Measurements from ENCODE around the gene PANK4. TPM values are rescaled to one million over a fixed set of nuclear protein-coding genes. Genes with fewer than 3 reads are reported as not detected.
A peak's percentile ranks its signal among the peaks of the same experiment; 100 is the strongest.

Gene PANK4
- total RNA-seq, 1 experiment from 2014 or later = 62.5 TPM

DNA sequence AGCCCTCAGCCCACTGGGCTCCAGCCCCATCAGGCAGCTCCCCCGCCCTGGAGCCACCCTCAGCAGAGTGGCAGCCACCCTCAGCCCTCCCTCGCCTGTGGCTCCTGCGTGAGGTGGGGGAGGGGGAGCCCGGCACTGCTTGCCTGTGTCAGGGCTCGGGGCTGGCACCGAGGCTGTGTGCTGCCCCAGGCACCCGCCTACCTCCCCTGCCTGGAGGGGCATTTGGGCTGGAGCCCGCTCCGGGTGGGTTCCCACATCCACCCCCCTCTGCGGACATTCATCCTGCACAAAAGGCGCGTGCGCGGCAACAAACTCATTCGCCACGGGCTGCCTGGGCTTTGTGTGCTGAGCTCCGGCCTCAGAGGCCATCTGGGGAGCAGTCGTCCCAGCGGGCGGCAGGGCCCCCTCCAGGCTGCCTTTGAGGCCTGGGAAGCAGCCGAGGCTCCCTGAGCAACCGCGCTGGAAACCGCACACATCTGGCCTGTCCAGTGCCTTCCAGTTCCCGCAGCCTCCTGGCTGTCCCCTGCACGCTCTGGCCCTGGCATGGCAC lies 17.2 kb upstream of the PANK4 start:
- no peak overlapping the region for H3K4me3 ChIP-seq (ENCODE audit: insufficient read depth, low read depth, low read length)
- H3K27me3 ChIP-seq (ENCODE audit: control insufficient read depth, insufficient read depth, low read length) = peaks cover 15% of the 10 kb centered on the region
- DNase-seq = peak; percentile 79
- no peaks in the 10 kb centered on the region for H3K36me3 ChIP-seq (replicated peaks; ENCODE audit: control insufficient read depth, insufficient read depth, low read length)

GRCh38 chr1:2542246-2542915 lies 16.0 kb upstream of the PANK4 start:
- no peak for DNase-seq
- H3K4me3 ChIP-seq (ENCODE audit: insufficient read depth, low read depth, low read length) = no peak overlapping the region
- peaks cover 15% of the 10 kb centered on the region for H3K27me3 ChIP-seq (ENCODE audit: control insufficient read depth, insufficient read depth, low read length)
- no peaks in the 10 kb centered on the region for H3K36me3 ChIP-seq (replicated peaks; ENCODE audit: control insufficient read depth, insufficient read depth, low read length)

DNA sequence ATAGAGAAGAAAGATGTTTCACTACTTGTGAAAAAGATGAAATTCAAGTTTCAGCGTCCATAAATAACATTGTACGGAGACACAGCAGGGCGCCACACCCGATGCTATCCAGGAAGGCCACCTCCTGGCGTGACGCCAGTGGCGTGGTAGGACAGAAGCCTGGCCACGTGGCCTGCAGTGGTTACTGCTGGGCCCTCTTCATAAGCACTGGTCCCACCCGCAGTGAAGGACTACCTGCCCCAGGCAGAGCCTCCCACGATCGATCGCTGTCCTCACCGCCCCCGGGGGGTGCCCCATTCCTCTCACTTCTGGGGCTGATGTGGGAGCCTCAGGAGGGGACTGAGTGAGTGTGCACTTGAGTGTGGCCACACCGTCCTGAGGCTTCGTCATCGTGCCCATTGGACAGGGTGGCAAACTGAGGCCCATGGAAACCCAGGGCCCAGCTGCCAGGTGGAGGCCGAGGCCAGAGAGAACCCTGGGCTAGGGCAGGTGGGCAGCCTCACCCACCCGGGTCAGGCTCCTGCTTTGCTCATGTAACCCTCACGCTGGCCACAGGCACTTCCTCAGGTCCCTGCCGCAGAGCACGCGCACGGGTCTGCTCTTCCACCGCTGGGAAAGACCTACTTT lies 15.3 kb upstream of the PANK4 start:
- Histone ChIP-seq H3K4me3 (ENCODE audit: insufficient read depth, low read depth, low read length) (no peak overlapping the region), H3K36me3 (replicated peaks; ENCODE audit: control insufficient read depth, insufficient read depth, low read length) (no peaks in the 10 kb centered on the region), H3K27me3 (ENCODE audit: control insufficient read depth, insufficient read depth, low read length) (peaks cover 15% of the 10 kb centered on the region)
- no peak for DNase-seq

DNA sequence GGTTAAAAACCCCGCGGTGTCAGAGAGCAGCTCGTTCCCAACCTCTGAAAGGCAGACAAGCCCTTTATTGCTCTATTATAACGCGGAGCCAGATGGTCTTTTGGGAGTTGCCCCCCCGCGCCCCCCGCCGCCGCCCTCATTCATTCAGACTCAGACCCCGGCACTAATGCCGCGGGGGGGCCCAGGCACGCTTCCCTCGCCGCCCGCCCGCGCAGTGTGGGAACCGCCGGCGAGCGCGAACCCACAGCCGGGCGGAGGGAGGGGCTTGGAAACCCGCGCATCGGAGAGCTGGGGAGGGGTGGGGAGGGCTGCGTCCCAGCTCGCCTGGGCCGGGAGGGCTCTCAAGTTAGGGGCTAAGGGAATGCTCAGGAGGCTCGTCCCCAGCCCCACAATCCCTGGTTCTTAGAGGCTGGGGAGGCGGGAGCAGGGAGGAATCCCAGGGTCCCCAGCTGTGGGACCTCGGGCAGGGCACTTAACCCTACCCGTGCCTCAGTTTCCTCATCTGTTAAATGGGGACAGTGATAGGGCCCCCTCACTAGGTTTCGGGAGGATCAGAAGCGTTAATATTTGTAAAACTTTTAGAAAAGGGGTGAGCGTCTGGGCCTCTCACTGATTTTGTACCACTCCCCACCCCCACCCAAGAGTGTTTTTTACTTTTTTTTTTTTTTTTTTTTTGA lies 14.6 kb upstream of the PANK4 start:
- H3K36me3 ChIP-seq (replicated peaks; ENCODE audit: control insufficient read depth, insufficient read depth, low read length) = no peaks in the 10 kb centered on the region
- peak overlapping the region; percentile 28 for H3K4me3 ChIP-seq (ENCODE audit: insufficient read depth, low read depth, low read length)
- H3K27me3 ChIP-seq (ENCODE audit: control insufficient read depth, insufficient read depth, low read length) = peaks cover 15% of the 10 kb centered on the region
- peak; percentile 92 for DNase-seq

DNA sequence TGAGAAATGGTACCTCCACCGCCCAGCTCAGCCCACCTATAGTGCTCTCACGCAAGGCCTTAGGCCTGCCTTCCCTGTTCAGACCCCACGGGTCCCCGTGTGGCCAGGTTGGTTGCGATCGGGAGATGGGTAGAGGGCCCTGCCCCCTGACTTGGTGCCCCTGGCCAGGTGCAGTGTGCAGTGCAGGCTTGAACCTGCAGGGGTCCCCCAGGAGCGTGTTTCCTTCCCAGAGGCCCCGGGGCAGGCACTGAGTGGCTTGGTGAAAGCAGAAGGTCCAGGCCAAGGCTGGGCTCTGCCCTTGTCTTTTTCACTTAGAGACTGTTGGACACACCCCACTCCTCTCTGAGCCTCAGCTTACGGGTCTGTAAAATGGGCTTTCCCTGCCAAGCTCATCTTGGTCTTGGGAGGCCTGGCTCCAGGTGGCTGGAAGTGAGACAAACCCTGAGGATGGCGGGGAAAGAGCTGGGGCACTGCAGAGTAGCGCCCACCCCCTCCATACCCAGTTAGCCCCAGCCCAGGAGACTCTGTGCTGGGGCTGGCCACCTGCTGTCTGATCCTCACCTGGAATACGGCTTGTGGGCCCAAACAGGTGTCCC lies 13.0 kb upstream of the PANK4 start:
- Histone ChIP-seq H3K27me3 (ENCODE audit: control insufficient read depth, insufficient read depth, low read length) (peaks cover 19% of the 10 kb centered on the region), H3K4me3 (ENCODE audit: insufficient read depth, low read depth, low read length) (no peak overlapping the region), H3K36me3 (replicated peaks; ENCODE audit: control insufficient read depth, insufficient read depth, low read length) (no peaks in the 10 kb centered on the region)
- peak; percentile 87 for DNase-seq

DNA sequence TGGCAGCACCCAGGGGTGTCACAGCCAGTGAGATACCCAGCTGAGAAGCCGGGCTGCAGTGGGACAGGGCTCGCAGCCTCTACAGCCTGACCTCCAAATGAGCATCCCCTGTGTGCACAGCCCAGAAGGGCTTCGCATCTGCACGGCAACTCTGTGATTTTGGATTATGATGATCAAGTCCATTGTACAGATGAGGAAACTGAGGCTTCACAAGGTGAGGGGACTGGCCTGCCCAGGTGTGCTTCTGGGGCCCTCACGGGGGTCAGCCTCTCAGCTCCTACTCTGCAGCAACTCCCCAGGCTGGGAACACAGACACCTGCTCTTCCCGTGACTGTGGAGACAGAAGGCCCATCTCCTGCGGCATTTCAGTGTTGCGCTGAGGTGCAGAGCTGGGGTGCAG lies 12.5 kb upstream of the PANK4 start:
- peaks cover 19% of the 10 kb centered on the region for H3K27me3 ChIP-seq (ENCODE audit: control insufficient read depth, insufficient read depth, low read length)
- H3K4me3 ChIP-seq (ENCODE audit: insufficient read depth, low read depth, low read length) = no peak overlapping the region
- DNase-seq = no peak
- no peaks in the 10 kb centered on the region for H3K36me3 ChIP-seq (replicated peaks; ENCODE audit: control insufficient read depth, insufficient read depth, low read length)

GRCh38 chr1:2538376-2538775 lies 12.0 kb upstream of the PANK4 start:
- H3K4me3 ChIP-seq (ENCODE audit: insufficient read depth, low read depth, low read length) = no peak overlapping the region
- peaks cover 19% of the 10 kb centered on the region for H3K27me3 ChIP-seq (ENCODE audit: control insufficient read depth, insufficient read depth, low read length)
- no peaks in the 10 kb centered on the region for H3K36me3 ChIP-seq (replicated peaks; ENCODE audit: control insufficient read depth, insufficient read depth, low read length)
- no peak for DNase-seq

GRCh38 chr1:2537784-2538115 lies 11.4 kb upstream of the PANK4 start:
- peaks cover 22% of the 10 kb centered on the region for H3K27me3 ChIP-seq (ENCODE audit: control insufficient read depth, insufficient read depth, low read length)
- DNase-seq = no peak
- H3K36me3 ChIP-seq (replicated peaks; ENCODE audit: control insufficient read depth, insufficient read depth, low read length) = no peaks in the 10 kb centered on the region
- H3K4me3 ChIP-seq (ENCODE audit: insufficient read depth, low read depth, low read length) = no peak overlapping the region

DNA sequence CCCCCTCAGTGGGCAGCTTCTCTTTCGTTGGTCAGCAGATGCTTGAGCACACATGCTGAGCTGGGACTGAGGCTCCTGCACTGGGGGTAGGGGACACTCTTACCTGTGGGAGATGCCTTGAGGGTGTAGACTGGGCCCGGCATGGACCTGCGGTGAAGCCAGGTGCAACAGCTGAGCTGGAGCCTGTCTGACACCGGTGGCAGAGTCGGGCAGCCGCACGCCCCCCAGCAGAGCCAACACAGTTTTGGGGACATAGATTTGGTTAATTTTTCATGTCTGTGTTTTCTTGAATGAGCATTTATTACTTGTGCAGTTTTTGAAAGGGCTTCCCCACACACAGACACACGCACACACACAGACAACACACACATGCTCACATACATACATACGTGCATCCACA lies 9.6 kb upstream of the PANK4 start:
- no peaks in the 10 kb centered on the region for H3K36me3 ChIP-seq (replicated peaks; ENCODE audit: control insufficient read depth, insufficient read depth, low read length)
- no peak overlapping the region for H3K4me3 ChIP-seq (ENCODE audit: insufficient read depth, low read depth, low read length)
- H3K27me3 ChIP-seq (ENCODE audit: control insufficient read depth, insufficient read depth, low read length) = peaks cover 31% of the 10 kb centered on the region
- DNase-seq = no peak

DNA sequence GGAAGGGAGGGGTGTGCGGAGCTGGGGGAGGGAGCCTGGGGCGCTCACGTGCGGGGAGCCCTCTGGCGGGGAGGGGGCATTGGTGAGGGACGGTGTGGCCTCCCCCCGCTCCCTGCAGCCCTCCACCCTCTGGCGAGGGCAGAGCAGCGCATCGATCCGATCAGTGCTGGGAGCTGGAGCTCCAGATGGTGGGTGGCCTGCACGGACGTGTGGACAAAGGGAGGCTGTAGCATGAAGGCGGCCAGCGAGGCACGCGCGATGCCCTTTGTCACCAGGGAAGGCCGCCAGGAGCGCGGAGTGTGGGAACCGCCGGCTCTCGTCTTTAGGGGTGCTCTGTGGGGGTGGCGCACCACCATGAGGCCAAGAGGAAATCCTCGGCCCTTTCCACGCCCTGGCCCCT lies 9.1 kb upstream of the PANK4 start:
- Histone ChIP-seq H3K36me3 (replicated peaks; ENCODE audit: control insufficient read depth, insufficient read depth, low read length) (no peaks in the 10 kb centered on the region), H3K4me3 (ENCODE audit: insufficient read depth, low read depth, low read length) (no peak overlapping the region), H3K27me3 (ENCODE audit: control insufficient read depth, insufficient read depth, low read length) (peaks cover 35% of the 10 kb centered on the region)
- peak; percentile 79 for DNase-seq

DNA sequence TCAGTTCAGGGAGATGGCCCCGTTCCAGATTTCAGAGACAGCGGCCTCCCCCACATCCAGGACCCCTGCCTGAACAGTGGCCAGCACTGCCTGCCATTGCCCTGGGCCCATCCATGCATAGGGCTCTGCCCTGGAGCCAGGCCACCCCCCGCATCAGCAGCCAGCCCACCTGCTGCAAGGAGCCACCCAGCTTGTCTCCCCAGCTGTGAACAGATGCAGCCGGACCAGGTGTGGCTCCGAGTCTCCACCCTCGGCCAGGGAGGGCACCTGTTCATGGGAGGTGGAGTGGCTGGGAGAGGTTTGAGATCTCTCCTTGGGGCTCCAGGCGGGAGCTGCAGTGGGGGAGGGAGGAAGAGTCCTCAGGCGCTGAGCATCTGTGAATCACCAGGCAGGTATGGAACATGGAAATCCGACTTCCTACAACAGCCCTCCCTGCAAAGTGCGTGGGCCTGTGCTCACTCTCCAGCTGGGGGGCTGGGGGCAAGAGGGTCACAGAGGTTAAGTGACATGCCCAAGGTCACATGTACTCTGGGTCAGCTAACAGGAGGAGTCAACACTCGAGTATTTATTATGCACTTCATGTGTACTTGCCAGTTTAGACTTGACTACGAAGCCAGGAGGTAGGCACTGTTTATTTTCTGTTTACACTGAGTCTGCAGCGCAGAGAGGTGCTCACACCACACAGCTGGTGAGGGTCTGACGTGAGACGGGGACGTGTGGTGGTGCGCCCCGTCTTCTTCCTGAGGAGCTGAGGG lies 8.5 kb upstream of the PANK4 start:
- H3K27me3 ChIP-seq (ENCODE audit: control insufficient read depth, insufficient read depth, low read length) = peaks cover 34% of the 10 kb centered on the region
- no peaks in the 10 kb centered on the region for H3K36me3 ChIP-seq (replicated peaks; ENCODE audit: control insufficient read depth, insufficient read depth, low read length)
- no peak overlapping the region for H3K4me3 ChIP-seq (ENCODE audit: insufficient read depth, low read depth, low read length)
- peak; percentile 81 for DNase-seq

DNA sequence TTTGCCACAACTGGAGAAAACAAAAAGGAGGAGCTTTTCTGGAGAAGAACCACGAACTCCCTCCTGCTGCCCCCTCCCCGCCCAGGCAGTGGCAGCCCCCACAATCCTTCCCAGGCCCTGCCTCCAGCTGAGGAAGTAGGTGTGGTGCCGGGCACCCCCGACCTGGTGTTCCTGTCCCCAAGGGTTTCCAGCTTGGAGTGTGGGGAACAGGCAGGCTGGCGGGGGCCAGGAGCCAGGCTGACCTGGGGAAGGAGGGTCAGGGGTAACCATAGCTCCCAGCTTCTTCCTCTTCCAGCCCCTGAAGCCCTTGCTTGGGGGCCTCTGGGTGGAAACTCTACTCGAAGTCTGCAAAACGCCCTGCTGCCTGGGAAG lies 7.9 kb upstream of the PANK4 start:
- Histone ChIP-seq H3K4me3 (ENCODE audit: insufficient read depth, low read depth, low read length) (no peak overlapping the region), H3K36me3 (replicated peaks; ENCODE audit: control insufficient read depth, insufficient read depth, low read length) (no peaks in the 10 kb centered on the region), H3K27me3 (ENCODE audit: control insufficient read depth, insufficient read depth, low read length) (peaks cover 39% of the 10 kb centered on the region)
- no peak for DNase-seq

DNA sequence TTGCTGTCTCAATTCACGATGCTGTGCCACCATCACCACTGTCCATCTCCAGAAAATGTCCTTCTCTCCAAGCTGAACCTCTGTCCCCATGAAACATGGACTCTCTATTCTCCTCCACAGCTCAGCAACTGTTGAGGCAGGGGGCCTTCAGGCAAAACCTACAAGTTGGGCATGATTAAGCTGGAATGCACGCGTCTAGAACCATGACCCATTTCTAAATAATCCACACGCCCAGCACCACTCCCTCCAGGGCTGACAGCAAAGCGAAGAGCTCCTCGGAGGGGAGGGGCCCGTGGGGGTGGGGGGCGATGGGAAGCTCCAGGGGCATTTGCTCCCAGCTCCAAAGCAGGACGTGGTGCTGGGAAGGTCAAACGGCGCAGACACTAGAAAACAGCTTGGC lies 7.0 kb upstream of the PANK4 start:
- H3K36me3 ChIP-seq (replicated peaks; ENCODE audit: control insufficient read depth, insufficient read depth, low read length) = no peaks in the 10 kb centered on the region
- no peak for DNase-seq
- H3K4me3 ChIP-seq (ENCODE audit: insufficient read depth, low read depth, low read length) = no peak overlapping the region
- H3K27me3 ChIP-seq (ENCODE audit: control insufficient read depth, insufficient read depth, low read length) = peaks cover 47% of the 10 kb centered on the region

- Histone ChIP-seq H3K27me3 (ENCODE audit: control insufficient read depth, insufficient read depth, low read length) (peaks cover 55% of the 10 kb centered on the region), H3K36me3 (replicated peaks; ENCODE audit: control insufficient read depth, insufficient read depth, low read length) (no peaks in the 10 kb centered on the region), H3K4me3 (ENCODE audit: insufficient read depth, low read depth, low read length) (no peak overlapping the region)
- DNase-seq = no peak
These were observed 6.2 kb upstream of the PANK4 start for GRCh38 chr1:2532485-2533160.
